Neural cell (in vitro differentiated cells): ENCODE data around the gene TTC9C.

Source experiments
- SMC3 ChIP-seq: fragments of 450-650 bp; conservative IDR thresholded peaks from 2 replicates; pipeline ENCODE4 v1.6.1; 2014; ENCODE audit warnings: antibody characterized with exemption, mild to moderate bottlenecking, moderate library complexity; ENCODE audit not compliant: poor library complexity
- TF ChIP-seq, protein P1 (sequence below): fragments of 450-650 bp; IDR thresholded peaks from 2 replicates; pipeline ENCODE4 v1.5.1; 2014; ENCODE audit warnings: antibody characterized with exemption, mild to moderate bottlenecking, moderate library complexity; ENCODE audit not compliant: poor library complexity, severe bottlenecking

DNA sequence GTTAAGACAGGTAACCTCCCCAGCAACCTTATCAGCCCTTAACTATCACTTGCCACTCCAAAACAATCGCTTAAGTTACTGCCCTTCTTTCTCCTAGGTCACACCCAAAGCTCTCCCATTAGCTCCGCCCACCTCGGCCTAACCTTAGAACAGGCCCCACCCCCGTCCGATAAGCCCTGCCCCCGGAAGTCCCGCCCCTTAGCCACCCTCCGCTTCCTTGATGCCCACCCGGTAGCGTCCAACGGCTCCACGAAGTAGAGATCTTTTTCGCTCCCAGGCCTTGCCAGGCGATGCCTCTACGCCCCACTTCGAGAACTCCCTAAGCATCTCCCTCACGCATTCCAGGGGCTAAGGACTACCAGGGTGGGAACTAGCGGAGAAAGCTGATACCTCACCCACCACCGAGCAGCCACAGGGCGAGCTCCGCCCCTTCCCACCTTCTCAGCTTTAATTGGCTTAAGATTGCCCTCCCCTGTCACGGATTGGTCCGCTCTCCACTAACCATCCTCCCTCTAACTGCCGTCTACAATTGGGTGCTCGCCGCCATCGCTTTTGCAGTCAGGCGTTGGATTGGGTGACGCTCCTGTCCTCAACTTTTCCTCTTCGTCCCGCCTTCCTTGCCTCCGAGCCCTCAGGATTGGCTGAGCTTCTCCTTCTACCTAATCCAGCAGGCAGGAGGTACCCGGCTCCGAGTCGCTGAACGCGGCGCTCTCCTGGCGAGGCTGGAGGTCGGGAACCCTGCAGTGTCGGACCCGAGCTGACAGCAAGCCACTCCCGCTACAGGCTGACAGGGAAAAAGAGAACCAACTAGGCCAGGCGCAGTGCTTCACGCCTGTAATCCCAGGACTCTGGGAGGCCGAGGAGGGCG lies 25.7 kb downstream of the TTC9C start, which contains the start of gene ZBTB3:
- TF ChIP-seq SMC3 = peak; percentile 24
- TF ChIP-seq, protein P1, sequence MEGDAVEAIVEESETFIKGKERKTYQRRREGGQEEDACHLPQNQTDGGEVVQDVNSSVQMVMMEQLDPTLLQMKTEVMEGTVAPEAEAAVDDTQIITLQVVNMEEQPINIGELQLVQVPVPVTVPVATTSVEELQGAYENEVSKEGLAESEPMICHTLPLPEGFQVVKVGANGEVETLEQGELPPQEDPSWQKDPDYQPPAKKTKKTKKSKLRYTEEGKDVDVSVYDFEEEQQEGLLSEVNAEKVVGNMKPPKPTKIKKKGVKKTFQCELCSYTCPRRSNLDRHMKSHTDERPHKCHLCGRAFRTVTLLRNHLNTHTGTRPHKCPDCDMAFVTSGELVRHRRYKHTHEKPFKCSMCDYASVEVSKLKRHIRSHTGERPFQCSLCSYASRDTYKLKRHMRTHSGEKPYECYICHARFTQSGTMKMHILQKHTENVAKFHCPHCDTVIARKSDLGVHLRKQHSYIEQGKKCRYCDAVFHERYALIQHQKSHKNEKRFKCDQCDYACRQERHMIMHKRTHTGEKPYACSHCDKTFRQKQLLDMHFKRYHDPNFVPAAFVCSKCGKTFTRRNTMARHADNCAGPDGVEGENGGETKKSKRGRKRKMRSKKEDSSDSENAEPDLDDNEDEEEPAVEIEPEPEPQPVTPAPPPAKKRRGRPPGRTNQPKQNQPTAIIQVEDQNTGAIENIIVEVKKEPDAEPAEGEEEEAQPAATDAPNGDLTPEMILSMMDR = peak; percentile 39
